T-helper 2 cell (primary cell): ENCODE results near the gene TLN1.

Source experiments
- DNase-seq, 5 experiments: peaks; one replicate each; pipeline versions ENCODE4 v3.0.0 to v3.0.0-alpha.2; 2012 to 2022

Gene TLN1

DNA sequence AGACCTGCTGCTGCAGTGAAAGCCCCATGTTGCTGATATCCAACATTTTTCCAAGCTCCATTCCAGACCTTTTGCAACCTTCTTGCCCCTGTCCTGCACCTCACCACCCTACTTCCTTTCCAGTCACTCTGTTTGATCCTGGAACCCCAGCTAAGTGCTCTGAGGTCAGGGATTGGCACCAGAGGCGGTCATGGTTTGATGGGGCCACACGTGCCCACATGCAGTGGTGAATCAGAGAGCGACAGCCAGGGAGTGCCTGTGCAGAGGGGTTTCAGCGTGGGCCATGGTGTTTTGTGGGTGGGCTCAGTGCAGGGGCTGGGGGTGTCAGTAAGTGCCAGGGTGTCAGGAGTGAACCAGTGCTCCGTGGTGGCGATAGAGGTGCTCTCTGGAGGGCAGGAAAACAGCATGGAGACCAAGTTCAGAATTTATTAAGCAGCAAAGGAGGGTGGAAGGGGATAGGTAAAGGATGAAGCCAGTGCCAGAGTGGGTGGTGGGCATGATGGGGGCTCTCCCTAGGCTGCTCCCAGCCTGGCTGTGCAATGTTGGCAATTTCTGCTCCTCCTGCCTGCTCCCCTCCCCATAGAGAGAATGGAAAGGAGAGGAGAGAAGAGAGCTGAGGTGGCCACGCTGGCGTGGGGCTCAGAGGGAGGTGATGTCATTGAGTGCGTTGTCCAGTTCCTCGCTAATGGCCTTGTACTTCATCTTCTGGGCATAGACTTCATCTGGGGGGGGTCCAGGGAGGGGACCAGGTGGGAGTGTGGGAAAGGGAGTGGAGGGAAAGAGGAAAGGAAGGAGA is 49.3 kb downstream of the TLN1 start:
- DNase-seq: no peak

GRCh38 chr9:35682051-35682450 is 49.9 kb downstream of the TLN1 start:
- DNase-seq: no peak

- DNase-seq: no peak
These were observed 50.5 kb downstream of the TLN1 start for GRCh38 chr9:35681341-35682002.

DNA sequence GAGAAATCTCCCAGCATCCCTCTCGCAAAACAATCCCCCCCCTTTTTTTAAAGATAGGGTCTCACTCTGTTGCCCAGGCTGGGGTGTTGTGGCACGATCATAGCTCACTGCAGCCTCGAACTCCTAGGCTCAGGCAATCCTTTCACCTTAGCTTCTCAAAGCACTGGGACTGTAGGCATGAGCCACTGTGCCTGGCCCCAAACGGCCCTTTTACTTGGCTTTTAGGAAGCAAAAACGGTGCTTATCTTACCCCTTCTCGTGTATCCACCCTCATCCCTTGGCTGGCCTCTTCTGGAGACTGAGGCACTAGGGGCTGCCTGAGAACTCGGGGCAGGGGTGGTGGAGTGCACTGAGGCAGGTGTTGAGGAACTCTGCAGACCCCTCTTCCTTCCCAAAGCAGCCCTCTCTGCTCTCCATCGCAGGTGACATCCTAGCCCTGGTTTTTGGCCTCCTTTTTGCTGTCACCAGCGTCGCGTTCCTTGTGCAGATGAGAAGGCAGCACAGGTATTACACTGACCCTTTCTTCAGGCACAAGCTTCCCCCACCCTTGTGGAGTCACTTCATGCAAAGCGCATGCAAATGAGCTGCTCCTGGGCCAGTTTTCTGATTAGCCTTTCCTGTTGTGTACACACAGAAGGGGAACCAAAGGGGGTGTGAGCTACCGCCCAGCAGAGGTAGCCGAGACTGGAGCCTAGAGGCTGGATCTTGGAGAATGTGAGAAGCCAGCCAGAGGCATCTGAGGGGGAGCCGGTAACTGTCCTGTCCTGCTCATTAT is 51.5 kb downstream of the TLN1 start:
- no peak for DNase-seq

DNA sequence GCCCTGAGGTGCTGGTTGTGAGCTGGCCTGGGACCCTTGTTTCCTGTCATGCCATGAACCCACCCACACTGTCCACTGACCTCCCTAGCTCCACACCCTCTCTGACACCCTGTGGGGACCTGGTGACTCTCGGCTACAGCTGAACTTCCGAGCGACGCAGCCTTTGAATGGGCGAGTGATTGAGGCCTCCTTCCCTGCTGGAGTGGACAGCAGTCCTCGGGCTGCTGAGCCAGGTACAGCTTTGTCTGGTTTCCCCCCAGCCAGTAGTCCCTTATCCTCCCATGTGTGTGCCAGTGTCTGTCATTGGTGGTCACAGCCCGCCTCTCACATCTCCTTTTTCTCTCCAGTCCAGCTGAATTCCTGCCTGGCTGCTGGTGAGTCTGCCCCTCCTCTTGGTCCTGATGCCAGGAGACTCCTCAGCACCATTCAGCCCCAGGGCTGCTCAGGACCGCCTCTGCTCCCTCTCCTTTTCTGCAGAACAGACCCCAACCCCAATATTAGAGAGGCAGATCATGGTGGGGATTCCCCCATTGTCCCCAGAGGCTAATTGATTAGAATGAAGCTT is 52.1 kb downstream of the TLN1 start:
- no peak for DNase-seq

DNA sequence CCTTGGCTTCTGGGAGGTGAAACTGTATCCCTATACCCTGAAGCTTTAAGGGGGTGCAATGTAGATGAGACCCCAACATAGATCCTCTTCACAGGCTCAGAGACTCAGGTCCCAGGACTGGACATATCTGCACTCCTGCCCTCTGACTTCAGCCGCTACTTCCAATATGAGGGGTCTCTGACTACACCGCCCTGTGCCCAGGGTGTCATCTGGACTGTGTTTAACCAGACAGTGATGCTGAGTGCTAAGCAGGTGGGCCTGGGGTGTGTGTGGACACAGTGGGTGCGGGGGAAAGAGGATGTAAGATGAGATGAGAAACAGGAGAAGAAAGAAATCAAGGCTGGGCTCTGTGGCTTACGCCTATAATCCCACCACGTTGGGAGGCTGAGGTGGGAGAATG is 52.9 kb downstream of the TLN1 start:
- no peak for DNase-seq

GRCh38 chr9:35675732-35676392 is 56.1 kb downstream of the TLN1 start:
- DNase-seq: peak in 2 of 5 experiments; percentile 28 to 32

DNA sequence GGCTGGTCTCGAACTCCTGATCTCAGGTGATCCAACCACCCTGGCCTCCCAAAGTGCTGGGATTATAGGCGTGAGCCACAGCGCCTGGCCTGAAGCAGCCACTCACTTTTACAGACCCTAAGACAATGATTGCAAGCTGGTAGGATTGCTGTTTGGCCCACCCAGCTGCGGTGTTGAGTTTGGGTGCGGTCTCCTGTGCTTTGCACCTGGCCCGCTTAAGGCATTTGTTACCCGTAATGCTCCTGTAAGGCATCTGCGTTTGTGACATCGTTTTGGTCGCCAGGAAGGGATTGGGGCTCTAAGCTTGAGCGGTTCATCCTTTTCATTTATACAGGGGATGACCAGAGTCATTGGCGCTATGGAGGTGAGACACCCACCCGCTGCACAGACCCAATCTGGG is 56.8 kb downstream of the TLN1 start:
- no peak for DNase-seq

DNA sequence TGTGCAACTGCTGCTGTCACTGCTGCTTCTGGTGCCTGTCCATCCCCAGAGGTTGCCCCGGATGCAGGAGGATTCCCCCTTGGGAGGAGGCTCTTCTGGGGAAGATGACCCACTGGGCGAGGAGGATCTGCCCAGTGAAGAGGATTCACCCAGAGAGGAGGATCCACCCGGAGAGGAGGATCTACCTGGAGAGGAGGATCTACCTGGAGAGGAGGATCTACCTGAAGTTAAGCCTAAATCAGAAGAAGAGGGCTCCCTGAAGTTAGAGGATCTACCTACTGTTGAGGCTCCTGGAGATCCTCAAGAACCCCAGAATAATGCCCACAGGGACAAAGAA is 58.0 kb downstream of the TLN1 start:
- no peak for DNase-seq

DNA sequence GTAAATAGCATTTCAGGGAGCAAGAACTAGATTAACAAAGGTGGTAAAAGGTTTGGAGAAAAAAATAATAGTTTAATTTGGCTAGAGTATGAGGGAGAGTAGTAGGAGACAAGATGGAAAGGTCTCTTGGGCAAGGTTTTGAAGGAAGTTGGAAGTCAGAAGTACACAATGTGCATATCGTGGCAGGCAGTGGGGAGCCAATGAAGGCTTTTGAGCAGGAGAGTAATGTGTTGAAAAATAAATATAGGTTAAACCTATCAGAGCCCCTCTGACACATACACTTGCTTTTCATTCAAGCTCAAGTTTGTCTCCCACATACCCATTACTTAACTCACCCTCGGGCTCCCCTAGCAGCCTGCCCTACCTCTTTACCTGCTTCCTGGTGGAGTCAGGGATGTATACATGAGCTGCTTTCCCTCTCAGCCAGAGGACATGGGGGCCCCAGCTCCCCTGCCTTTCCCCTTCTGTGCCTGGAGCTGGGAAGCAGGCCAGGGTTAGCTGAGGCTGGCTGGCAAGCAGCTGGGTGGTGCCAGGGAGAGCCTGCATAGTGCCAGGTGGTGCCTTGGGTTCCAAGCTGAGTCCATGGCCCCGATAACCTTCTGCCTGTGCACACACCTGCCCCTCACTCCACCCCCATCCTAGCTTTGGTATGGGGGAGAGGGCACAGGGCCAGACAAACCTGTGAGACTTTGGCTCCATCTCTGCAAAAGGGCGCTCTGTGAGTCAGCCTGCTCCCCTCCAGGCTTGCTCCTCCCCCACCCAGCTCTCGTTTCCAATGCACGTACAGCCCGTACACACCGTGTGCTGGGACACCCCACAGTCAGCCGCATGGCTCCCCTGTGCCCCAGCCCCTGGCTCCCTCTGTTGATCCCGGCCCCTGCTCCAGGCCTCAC is 58.6 kb downstream of the TLN1 start, which contains the start of gene CA9:
Gene CA9, plus strand, starts transcription at position 797 of the 893 bp plus-strand sequence. Its CDS starts 32 bp downstream, at position 829.
- no peak for DNase-seq

DNA sequence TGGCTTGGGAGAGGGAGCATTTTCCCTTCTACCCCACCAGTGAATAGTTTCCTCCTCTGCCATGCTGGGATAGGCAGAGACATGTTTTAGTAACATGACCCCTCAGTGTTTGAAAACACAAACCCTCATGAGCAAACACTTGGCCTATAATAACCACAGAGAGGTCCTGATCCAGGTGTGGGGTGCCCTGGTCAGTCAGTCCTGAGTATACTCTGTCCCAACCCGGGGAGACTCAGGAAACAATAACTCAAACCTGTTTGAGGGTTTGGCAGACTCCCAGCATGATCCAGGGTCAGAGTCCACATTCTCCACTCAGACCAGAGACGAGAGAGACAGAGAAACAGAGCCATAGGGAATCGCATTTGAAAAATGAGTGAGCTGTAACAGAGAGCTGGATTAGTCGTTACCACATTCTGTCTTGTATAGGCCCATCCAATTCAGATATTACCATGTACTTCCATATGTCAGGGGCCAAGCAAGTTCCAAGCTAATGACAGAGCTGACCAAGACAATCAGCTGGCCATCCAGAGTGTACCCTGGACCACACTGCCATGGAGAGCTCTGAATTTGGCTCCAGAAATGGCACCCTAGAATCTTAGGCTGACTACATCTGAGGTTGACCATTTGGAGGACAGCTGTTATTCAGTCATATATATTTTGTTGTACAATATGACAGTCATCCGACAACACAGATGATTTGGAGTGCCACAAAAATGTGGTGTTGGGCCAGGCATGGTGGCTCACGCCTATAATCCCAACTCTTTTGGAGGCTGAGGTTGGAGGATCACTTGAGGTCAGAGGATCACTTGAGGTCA is 62.5 kb downstream of the TLN1 start:
- no peak for DNase-seq

GRCh38 chr9:35667939-35668338 is 64.1 kb downstream of the TLN1 start:
- no peak for DNase-seq

DNA sequence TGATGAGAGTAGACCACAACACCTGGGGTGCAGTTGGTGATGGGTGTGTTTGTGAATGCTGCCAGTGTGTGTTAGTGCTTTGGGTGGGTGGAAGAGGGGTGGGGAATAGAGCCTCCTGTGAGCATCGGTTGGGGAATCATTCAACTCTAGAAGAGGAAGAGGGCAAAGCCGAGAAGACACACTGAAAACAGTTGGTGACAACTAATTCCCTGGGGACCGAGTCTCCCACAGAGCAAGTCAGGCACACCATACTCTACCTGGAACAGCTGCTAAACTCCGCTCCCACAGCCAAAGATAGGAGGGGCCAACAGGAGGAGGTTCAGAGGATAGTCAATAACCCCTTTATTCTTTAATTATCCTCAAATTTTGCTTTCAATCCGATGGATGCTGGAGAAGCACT is 65.4 kb downstream of the TLN1 start:
- DNase-seq: no peak

GRCh38 chr9:35666045-35666444 is 66.0 kb downstream of the TLN1 start:
- no peak for DNase-seq

DNA sequence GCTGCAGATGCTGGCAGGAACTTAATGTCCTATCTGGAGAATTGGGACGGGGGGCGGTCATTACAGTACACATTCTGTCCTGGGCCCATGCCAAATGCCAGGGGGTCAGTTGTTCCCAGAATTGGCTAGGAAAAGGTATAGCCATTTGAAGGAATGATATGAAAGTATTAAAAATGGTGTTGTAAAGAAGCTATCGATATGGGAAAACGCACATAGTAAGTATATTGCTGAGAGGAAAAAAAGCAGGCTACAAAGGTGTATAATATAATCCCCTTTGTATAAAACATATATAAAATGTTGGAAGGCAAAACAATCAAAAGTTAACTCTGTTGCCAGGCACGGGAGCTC is 66.5 kb downstream of the TLN1 start:
- DNase-seq: no peak

GRCh38 chr9:35664531-35665470 is 67.2 kb downstream of the TLN1 start, which contains the start of gene ARHGEF39:
ARHGEF39 (minus strand) TSS chr9:35665195; CDS start chr9:35665169, 26 bp downstream.
- DNase-seq: peak; percentile 45 to 83 (median 57)

DNA sequence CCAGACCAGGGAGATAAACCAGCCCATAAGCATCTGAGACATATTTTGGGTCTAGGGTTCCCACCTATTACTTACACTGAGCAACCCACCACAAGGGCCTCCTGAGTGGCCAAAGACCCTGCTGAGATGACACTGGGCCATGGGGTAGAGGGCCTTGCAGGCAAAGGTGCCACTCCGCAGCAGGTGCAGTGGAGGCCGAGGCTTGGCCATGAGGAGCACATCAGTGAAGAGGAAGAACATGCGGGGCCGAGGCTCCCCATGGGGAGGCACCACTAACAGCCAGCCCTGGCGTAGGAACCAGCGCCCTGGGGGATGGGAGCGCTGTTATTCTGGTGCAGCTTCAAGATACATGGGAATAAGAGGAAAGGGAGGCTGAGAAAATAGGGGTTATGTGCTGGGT is 69.6 kb downstream of the TLN1 start:
- no peak for DNase-seq

- peak in 3 of 5 experiments; percentile 31 to 80 (median 65) for DNase-seq
These were observed 70.1 kb downstream of the TLN1 start for GRCh38 chr9:35661756-35662350.

GRCh38 chr9:35660966-35661415 is 71.0 kb downstream of the TLN1 start:
- no peak for DNase-seq
